Umbilical cord (tissue), 2 donors: ENCODE measurements around the gene MLLT3. TPM values are rescaled to one million over a fixed set of nuclear protein-coding genes. Genes with fewer than 3 reads are reported as not detected.

Experiments
- DNase-seq: peaks from one replicate; pipeline ENCODE4 v3.0.0-alpha.2; 2015; ENCODE audit warnings: low spot score
- total RNA-seq: library from RNA; depleted of rRNA; stranded (reverse); fragments of >200 nt; gene quantifications from one replicate; pipeline ENCODE4 v1.2.3, GENCODE V29; 2014; ENCODE audit warnings: low replicate concordance; ENCODE audit not compliant: insufficient read depth

Gene MLLT3
- total RNA-seq, 1 donor from 2014 or later = 23.1 TPM

DNA sequence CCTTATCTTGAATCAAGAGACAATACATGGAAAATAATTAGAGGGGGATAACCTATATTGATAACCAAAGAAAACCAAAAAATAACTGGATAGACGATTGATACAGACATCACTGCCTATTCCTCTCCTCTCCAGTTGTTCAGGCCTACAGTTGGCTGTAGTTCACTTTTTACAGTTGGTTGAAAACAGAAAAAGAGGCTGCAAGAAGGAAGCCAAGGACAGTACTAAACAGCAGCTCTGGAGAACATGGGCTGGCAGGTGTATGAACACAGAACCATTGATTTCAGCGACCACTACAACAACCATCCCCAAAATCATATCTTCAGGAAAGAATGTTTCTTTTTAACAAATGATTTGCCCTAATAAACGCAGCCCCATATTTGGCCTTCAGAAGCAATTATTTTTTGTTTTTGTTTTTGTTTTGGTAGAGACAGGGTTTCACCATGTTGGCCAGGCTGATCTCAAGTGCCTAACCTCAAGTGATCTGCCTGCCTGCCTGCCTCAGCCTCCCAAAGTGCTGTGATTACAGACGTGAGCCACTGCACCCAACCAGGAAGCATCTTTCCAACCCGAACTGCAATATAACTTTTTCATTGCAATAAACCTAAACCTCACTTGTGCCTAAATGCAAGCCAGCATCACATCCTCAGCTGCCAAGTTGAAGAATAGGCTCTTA lies 64.3 kb downstream of the MLLT3 start:
- DNase-seq = no peak

DNA sequence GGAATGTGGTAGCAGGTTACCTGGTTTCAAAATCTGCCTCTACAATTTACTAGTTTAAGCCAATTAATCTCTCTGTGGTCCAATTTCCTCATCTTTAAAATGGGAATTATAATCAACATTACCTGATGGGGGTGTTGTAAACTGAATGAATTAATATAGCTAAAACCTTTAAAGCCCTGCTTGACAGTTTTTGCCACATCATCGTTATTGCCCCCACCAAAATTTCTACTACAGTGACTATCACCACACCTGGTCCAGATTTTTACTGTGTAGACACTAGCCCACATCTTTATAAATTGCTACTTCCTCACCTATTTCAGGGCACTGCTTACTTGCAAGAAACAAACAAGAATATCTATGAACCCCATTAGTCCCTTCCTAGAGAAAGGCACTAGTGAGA lies 65.0 kb downstream of the MLLT3 start:
- no peak for DNase-seq

DNA sequence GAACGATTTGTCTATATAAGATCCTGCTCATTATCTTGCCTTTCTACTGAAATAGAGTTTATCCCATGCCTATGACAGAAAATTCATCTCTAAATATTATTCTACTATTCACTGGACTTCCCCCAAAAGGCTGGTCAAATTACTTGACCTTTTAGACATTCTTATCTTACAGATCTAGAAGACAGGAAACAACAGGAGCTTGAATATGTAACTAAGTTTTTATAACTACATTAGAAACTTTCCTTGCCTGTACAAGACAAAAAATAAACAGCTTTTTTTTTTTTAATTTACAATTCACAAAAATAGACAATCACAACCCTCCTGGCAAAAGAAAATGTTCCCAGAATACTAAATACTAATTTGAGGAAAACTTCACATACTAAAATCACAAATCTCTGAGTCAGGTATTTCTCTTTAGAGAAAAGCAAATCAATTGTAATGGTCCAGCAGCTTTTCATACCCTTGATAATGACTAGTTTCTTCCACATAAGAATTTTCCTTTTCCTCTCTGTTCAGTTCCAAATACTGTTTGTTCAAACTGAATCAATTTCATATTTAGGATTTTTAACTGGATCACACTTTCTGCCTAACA lies 68.6 kb downstream of the MLLT3 start:
- DNase-seq = no peak

DNA sequence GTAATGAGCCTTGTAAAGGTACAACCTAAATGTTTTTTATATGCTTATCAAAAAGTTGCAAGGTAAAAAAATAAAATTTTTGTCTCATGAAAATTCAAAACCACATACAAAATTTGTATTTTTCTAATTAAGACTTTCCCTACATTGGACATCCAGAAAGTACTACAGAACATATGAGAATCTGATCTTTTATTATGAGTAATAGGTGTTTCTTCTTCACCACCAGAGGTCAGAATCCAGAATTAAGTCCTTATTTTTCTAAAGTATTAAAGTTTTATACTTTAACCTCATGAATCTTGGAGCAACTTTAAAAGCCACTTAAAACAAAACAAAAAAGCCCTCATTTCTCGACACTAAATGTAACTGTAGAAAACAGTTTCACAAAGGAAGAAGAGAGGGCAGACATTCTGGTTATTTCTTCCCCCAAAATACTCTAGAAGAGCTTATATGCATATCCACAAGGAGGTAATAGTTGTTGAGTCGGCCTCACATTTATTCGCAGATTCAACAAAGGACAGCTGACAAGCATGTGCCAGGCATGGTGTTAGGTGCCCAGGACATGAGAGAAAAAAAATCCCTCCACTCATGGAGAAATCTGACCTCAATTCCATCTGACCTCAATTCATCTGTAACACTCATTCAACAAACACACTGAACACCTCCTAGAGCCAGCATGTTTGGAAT lies 69.3 kb downstream of the MLLT3 start:
- no peak for DNase-seq

DNA sequence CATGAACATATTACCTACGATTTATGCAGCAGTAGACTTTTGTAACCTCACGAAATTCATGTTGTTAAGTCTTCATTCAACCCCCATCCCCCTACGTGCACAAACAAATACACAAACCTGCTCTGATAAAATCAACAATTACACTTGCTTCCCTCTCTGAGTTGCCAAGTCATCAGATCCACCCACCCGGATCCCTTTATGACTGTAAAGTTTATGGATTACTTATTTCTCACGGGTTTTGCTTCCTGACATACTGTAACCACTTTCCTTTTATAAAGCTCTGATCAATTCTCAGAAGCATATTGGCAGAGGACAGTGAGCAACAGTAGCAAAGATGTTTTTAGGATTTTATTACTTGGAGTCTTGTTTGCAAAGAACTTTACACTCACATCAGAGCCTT lies 70.5 kb downstream of the MLLT3 start:
- DNase-seq = no peak

DNA sequence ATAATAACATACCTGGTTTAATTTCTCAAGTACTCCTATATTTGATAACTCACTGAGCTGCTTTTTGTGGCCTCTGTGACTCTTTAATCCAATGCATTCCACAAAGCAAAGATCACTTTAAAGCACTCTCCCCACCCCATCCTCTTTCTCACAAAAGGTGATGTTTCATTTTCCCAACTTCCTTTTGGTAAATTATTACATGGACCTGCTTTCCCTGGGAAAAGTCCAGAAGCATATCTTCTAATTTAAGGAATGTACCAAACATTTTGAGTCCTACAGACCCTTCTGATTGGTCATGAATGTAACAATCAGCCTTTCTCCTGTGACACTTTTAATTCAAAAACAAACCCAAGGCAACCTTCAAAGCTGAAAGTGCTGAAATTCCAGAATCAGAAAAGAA lies 71.1 kb downstream of the MLLT3 start:
- no peak for DNase-seq

DNA sequence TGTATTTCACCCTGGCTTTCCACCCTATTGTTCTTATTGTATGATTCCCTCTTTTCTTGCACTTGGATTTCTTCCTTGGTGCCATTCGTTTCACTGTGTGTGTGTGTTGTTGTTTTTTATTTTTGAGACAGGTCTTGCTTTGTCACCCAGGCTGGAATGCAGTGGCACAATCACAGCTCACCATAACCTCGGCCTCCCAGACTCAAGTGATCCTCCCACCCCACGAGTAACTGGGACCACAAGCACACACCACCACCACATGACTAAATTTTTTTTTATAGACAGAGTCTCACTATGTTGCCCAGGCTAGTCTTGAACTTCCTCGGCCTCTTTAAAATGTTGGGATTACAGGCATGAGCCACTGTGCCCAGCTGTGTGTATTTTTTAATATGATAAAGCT lies 72.0 kb downstream of the MLLT3 start:
- DNase-seq = no peak

DNA sequence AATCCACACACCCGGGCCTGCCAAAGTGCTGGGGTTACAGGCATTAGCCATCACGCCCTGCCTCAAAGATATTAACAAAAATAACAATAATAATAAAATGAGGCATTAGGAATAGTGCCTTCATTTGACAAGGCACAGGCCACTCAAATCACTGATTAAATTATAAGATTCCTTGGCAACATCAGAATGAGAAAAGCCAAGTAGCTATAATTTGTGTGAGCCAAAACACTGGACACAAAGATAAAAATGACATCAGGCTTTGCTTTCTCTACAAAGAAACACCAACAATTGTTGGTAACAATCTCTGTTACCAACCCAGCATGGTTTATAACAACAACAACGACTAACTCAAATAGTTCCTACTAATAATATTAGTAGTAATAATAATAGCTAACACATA lies 73.2 kb downstream of the MLLT3 start:
- no peak for DNase-seq

DNA sequence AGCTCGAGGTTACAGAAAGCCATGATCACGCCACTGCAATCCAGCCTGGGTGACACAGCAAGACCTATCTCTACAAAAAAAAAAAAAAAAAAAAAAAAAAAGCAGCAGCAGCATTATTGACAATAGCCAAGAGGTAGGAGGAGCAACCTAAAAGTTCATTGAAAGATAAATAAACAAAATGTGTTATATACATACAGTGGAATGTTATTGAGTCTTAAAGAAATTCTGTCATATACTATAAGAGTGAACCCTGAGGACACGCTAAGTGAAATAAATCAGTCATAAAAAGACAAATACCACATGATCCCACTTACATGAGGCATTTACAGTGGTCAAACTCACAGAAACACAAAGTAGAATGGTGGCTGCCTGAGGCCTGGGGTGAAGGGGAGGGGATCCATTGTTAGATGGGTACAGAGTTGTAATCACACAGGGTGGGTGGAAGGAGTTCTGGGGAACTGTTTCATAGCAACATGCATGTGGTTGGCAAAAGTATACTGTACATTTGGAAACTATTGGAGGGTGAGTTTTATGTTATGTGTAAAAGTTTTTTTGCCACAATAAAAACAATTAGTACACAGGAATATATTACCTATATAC lies 77.2 kb downstream of the MLLT3 start:
- no peak for DNase-seq

DNA sequence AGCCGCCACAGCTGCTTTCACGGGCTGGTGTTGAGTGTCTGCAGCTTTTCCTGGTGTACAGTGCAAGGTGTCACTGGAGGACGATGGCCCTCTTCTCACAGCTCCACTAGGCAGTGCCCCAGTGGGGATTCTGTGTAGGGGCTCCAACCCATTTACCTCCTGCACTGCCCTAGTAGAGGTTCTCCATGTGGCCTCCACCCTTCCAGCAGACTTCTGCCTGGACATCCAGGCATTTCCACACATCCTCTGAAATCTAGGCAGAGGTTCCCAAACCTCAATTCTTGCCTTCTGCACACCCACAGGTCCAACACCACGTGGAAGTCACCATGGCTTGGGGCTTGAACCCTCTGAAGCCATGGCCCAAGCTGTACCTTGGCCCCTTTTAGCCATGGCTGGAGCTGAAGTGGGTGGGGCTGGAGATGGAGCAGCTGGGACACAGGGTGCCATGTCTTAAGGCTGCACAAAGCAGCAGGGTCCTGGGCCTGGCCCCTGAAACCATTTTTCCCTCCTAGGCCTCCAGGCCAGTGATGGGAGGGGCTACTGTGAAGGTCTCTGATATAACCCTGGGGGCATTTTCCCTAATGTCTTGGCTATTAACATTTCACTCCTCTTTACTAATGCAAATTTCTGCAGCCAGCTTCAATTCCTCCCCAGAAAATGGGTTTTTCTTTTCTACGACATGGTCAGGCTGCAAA lies 82.0 kb downstream of the MLLT3 start:
- no peak for DNase-seq

DNA sequence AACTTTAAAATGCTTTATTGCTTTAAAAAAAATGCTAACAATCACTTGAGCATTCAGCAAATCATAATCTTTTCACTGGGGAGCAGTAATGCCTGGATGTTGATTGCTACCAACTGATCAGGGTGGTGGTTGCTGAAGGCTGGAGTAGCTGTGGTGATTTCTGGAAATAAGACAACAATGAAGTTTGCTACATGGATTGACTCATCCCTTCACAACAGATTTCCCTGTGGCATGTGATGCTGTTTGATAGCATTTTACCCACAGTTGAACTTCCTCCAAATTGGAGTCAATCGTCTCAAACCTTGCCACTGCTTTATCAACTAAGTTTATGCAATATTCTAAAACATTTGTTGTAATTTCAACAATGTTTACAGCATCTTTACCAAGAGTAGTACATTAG lies 83.3 kb downstream of the MLLT3 start:
- DNase-seq = no peak

DNA sequence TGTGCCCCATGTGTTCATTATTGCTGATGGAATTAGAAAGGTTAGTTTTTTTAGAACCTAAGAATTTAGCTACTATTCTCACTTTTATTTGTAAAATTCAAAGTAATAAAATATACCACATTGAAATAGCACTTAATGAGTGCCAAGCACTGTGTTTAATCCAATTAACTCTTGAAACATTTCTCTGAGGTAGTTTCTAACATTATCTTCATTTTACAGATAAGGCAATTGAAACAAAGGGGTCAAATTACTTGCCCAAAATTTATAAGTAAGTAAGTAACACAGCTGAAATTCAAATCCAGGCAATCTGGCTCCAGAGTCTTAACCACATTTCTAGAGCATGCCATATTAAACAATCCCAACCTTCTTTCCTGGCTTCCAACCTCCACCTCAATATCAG lies 84.2 kb downstream of the MLLT3 start:
- DNase-seq = no peak

DNA sequence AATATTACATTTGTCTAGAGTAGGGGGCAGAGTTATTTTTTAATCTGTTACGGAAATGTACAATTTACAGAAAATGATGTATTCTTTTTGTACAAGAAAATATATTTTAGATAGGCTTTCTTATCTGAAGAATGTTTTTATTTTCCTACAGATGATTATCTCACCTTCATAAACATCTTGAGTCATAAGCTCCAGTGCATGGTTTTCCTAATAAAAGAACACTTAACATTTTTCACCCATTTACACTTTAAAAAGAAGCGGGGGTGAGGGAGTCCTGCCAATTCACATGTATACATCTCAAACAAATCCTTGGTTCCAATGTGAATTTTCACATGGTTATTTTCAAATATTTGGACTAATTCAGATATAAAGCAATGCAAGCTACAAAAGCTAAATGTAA lies 85.0 kb downstream of the MLLT3 start:
- DNase-seq = no peak

DNA sequence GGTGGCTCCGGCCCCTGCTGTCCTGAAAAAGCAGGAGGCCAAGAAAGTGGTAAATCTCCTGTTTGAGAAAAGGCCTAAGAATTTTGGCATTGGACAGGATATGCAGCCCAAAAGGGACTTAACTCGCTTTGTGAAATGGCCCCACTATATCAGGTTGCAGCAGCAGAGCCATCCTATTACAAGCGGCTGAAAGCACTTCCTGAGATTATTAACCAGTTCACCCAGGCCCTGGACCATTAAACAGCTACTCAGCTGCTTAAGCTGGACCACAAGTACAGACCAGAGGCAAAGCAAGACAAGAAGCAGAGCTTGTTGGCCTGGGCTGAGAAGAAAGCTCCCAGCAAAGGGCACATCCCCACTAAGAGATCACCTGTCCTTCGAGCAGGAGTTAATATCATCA lies 89.7 kb downstream of the MLLT3 start:
- DNase-seq = no peak

DNA sequence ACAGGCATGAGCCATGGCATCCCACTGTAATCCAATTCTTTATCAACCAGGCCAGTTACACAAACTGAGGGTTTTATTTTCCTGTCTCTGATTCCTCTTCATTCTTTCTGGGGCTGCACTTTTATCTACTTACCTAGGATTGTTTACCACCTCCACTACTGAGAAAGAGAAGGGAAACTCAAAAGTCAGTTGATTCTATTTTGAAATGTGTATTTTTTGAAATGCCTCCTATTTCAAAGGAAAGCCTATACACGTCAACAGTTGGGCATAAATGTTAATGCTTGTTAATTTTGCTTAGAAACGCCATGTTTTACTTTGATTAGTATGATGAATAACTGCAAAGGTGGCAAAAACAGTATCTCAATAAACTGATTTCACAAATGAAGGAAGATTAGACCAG lies 92.5 kb downstream of the MLLT3 start:
- DNase-seq = no peak

DNA sequence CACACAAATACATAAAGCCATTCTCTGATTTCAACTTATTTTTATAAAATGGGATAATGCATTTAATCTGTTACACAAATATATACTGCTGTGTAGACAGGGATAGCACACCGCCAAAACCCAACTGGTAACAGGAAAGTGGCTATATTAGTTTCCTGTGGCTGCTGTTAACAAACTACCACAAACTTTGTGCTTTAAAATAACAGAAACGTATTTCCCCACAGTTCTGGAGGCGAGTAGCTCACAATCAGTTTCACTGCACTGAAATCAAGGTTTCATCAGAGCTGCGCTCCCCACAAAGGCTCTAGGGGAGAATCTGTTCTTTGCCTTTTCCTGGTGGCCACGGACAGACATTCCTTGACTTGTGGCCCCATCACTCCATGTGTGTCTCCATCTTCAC lies 94.0 kb downstream of the MLLT3 start:
- no peak for DNase-seq

DNA sequence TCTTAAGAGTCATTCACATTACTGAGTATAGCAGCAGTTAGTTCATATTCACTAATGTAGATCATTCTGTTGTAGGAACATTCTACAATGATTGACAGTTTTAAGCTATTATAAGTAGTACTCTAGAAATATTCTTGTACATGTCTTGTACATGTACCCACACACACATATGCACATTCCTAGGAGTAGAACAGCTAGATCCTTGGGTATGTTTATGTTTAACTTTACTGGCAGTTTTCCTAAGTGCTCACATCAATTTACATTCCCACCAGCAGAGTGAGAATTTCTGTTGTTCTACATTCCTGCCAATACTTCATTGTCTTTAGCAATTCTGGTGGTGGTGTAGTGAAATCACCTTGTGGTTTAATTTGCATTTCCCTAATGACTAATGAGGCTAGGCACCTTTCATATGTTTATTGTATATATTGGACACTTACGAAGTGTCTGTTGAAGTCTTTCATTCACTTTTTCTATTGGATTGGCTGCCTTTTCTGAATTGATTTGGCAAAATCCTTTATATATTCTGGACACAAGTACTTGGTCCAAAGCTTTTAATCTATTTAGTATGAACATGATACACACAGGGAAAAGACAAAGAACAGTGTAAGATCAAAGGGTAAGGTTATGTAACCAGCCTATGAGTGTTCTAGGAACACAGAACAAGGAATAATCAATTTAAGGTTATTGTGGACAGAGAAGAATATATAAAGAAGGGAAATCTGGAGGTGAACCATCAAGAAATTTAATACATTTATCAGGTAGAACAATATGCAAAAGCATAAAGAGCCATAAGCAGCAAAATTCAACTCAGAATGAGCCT lies 95.6 kb downstream of the MLLT3 start:
- DNase-seq = no peak

DNA sequence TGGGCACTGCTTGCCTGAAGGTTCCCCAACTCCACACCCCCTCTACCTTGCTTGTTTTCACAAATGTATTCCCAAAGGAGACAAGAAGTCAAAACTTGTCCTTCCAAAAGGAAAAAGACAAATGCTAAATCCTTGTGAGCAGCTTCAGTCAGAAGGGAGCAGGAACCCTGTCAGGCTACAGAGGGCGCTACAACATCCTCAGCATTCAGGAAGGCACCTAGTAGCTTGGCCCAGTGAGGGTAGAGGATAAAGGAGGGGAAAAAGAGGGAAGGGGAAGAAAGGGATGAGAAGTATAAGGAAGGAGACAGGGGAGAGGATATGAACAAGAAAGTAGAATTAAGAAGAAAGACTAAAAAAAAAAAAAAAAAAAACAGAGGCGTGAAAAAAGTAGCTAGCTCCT lies 97.5 kb downstream of the MLLT3 start:
- DNase-seq = no peak

DNA sequence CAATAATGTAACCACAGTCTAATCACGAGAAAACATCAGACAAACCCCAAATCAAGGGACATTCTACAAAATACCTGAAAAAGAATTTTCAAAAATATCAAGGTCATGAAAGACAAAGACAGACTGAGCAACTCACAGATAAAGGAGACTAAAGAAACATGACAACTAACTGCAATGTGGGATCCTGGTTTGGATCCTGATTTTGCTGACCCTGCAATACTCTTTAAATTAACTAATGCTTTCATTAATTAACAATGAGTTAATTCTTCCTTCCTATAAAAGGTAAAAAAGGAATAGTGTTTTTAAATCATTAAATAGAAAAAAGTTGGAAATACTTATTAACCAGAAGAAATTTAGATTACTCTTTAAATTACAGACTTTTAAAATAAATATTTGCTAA lies 103.6 kb downstream of the MLLT3 start:
- DNase-seq = no peak

DNA sequence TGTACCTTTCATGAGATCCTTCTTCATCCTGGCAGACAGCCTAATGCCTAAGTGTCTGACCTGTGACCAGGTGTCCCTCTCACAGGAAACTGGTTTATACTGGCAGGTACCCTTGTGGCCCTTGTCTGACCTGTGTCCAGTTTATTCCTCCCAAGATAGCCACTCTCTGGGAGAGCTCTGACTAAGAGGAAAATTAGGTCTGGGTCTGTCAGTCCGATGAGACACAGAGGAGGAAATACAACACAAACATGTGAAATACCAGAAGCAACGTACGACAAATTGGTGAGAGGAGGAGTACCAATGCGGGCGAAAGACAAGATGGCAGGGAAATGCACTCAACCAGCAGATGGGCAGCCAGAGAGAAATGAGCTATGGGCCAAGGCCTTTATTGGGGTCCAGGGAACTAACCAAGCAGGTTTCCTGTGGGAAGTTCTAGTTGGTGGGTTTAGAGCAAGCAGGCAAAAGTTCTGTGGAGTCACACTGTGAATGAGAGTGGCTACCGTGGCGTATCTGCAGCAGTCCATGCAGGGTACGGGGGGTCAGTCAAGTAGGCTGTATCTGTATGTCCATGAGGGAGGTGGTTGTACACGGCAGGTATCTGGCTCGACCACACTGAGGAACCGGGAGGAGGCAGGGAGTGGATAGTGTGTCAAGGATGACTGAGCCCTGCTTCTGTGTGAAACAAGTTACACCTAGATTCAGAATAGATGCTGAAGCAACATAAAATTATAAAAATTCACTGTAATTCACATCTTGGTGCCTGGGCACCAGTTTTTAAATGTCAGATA lies 109.0 kb downstream of the MLLT3 start:
- DNase-seq = no peak

DNA sequence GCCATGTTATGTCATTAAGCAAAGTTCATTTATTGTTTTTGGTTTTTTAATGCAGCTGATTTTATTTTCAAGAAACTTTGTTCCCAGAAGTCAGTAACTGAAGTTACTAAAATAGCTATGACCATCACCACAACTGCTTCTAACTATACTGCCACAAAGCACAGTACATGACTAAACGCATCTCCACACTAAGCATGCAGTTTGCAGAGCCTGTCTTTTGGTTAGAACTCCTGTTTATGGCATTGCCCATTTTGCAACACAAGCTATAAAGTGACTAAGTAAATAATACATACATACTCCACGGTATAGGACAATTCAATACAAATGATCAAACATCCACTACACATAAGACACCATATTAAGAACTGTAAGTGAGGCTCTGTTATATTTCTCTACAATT lies 109.7 kb downstream of the MLLT3 start:
- DNase-seq = no peak
